DMS114 treated with DMSO at 0.1 percent for 48 hours (cell line): Measurements from ENCODE around the gene PRKD3.

ENCODE experiments used
- DNase-seq: peaks from one replicate; lab custom pipeline; 2025; ENCODE audit not compliant: unreplicated experiment; lab: John Stamatoyannopoulos, UW

PRKD3 gene

GRCh38 chr2:37324786-37325624 is at the start of gene PRKD3:
Gene PRKD3, minus strand, starts transcription at chr2:37324833. Its CDS starts 8,309 bp downstream, at chr2:37316524.
- DNase-seq, result no peak

GRCh38 chr2:37372000-37372399 is 47.4 kb upstream of the PRKD3 start:
- DNase-seq, result no peak

GRCh38 chr2:37370666-37371065 is 46.0 kb upstream of the PRKD3 start:
- DNase-seq, result no peak

DNA sequence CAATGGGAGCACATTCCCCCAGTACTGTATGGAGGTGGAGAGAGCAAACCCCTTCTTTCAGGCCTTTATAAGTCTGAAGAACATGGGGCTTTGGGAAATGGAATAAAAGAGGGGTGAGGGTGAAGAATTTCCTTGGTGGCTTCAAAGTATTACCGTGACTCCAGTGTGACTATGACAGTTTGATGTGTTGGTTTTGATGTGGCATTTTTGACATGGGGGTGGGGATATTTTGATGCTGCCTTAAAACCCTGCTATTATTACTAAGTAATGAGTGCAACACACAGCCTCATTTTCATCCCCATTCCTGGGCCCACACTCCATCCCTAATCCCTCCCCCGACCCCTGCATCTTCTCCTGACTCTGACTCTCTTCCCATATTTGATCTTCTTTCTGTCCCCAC is 43.4 kb upstream of the PRKD3 start:
- no peak for DNase-seq

DNA sequence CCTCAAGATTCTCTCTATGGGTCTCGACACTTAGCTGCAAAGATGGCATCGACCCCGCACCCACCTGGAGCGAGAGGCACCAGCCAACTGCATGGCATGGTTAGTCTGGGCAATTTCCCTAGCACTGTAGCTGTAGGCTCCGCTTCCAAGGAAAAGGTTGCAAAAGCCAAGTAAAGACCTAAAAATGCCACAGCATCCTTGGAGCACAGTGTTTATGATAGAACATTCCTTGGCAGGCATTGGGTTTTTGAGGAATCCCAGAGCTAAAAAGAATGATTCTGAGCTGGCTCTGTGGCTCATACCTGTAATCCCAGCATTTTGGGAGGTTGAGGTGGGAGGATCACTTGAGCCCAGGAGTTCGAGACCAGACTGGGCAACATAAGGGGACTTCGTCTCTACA is 42.7 kb upstream of the PRKD3 start:
- DNase-seq, result no peak

- no peak for DNase-seq
These were observed 42.1 kb upstream of the PRKD3 start for GRCh38 chr2:37366773-37367172.

DNA sequence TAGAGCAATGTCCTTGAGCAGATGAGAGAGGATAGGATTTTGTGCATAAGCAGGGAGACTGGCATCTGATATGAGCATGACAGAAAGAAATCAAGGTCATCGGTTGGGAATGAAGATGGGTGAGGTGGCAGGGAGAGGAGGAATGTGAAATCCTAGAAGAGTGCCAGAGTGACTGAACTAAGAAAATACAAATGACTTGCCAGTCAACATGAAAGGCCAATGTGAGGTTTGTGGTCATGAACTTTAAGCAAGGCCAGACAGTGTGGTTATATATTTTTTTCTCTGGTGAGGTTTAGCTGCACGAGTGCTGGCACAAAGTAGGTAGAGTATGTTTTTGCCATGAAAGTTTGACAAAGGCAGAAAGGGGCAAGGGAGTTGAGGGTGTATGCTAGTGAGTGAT is 41.0 kb upstream of the PRKD3 start:
- no peak for DNase-seq

DNA sequence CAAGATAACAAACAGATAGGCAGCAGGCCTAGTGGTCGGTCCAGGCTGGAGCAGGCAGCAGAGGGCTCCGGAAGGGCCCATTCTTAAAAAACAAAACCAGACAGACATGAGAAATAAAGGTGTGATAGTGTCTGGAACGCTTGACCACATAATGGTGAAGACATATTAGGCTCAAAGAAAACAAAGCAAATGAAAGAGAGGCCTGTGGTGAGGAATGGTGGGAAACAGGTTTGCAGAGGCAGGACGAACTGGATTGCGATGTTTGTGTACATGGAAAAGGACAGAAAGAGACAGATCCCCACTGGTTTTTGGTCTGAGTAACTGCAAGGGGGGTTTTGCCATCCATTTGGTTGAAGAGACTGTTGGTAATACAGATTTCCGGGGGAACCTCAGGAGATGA is 39.7 kb upstream of the PRKD3 start:
- DNase-seq, result no peak

- no peak for DNase-seq
These were observed 37.5 kb upstream of the PRKD3 start for GRCh38 chr2:37361994-37362698.

DNA sequence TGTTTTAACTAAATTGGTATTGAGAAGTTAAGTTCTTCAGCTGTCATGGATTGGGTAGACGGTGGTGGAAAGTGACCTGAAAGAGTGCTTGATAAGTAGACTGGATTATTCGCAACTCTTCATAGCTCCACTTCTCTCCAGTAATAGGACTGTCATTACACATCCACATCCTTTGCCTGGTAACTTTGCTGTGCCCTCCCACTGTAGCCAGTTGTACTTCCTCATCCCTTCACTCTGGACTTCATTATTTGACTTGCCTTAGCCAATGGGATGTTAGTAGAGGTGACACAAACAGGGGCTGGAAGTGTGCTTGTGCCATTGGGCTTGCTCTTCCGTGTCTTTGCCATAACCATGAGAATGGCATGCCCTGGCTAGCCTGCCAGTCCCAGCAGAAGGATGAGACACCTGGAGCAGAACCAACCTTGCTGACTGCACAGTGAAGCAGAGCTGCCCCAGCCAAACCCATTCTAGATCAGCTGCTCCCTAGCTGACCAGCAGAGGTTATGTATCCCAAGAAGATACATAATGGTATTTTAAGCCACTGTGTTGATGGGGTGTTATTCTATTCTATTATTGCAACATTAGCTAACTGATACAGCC is 36.7 kb upstream of the PRKD3 start:
- no peak for DNase-seq

DNA sequence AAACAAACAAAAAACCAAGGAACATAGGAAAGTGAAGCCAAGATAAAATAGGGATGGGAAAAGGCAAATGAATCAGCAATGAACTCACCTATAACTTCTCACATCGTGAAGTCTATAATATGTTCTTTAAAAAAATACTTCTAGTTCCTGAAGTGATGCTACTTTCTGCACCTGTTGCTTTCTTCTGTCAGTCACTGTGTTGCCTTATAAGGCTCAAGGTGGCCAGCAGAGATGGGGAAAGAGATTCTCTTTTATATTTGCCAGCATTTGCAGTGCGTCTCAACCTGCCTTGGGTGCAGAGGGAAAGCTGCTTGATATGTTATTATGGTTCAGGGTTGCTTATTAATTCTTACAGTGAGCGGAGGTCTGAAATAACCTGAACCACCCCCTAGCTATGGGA is 33.8 kb upstream of the PRKD3 start:
- no peak for DNase-seq

DNA sequence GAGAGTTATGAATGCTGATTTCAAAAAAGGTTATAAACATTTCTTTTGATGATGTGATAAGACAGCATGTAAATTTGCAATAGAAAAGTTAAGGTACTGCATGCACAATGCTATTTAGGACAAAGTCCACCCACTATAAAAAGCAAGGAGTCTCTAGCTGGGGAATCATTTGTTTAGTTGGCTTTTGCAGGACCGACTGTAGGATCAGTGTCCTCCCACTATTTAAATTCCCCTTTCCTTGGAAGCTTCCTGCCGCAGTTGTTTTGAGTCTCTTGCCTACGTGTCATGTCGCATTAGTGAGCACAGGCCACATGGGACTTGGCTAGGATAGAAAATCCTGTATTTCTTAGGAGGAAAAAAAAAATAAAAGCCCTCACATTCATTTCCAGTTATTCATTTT is 32.9 kb upstream of the PRKD3 start:
- DNase-seq, result no peak

DNA sequence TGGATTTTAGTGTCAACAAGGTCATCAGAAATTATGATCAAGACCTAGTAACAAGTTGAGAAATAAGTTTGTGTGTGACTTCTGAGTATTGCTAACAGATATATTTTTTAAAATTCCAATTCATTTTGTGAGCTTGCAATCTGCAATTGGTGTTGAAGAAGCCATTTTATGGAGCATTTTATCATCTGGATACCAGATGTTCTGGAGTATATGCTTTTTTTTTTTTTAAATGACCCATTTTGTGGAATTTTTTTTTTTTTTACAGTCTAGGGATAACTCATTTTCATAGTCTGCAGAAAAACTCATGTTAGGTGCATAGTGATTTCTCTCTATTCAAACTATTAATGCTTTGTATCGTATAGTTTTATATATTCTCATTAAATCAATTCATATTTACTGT is 32.4 kb upstream of the PRKD3 start:
- no peak for DNase-seq

DNA sequence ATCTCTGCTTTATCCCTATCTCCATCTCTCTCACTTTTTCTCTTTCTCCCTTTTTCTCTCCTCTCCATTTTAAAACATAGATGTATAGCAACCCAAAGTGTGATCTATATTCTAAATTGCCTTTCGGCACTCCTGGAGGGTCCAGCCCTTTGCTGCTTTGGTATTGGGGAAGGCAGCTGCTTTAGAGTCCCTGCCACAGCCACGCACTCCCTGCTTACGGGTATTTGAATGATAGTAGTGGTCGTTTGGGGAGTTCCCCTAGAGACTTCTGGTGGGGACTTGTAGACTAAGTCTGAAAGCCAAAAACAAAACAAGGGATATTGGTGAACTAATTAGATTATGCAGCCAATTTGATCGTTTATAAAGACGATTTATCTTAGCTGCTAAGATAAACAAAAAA is 31.7 kb upstream of the PRKD3 start:
- DNase-seq, result no peak

DNA sequence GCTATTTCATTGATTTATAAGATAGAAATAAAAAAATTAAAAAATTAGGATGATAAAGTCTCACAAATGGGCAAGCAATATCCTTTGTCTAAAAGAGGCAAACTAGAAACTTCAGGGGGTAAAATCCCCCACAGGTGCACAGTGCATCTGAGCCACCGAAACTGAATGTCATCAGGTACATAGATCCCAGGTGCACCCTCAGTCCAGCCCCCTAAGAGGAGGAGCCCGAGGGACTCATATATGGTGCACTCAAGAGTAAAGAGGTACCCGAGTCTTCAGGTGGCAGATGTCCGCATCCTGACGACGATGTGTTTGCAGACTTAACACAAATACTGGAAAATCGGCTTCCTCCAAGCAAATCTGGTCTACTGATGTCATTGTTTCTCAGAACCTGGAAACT is 31.1 kb upstream of the PRKD3 start:
- no peak for DNase-seq

GRCh38 chr2:37354531-37354930 is 29.9 kb upstream of the PRKD3 start:
- no peak for DNase-seq

GRCh38 chr2:37350034-37350433 is 25.4 kb upstream of the PRKD3 start:
- no peak for DNase-seq

DNA sequence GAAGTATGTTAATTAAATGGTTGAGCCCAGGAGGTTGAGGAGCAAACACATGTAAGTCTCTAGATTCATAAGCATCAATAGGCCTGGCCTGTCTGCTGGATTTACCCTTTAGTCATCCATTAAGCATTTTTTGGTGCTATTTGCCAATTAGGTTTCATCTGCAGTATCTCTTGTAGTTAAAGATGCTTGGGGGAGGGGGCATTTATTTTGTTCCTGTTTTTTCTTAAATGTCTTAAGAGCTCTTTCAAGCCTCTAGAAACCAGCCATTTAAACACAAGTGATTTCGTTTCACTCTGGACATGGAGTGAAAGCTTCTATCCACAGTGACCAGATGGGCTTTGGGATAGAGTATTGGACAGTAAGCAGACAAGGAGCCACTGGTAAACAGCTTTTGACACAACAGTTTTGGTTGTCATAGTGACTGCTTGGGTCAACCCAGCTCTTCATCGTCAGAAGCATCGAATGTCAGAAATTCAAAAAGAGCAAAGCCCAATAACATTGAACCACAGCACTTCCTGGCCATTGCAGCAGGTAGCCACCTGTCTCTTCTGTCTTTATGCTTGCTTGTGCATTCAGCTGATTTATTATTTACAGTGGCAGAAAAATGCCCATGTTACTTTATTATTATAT is 24.7 kb upstream of the PRKD3 start:
- DNase-seq, result no peak

DNA sequence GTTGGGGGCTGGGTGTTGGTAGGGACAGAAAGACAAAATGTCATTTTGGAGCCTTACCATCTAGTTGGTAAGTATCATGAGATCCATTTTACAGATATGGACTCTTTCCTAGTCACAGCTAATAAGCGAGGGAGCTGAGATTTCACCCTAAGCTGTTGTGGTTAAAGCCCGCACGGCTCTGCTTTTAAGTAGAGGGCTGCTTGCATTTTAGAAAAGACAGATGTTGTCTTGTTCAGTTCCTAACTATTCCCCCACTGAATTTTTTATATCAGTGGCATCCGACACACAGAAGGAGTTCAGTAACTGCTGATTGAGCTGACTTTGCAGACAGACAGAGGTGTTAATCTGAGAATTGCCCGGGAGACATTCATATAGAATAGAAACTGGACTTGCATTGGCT is 23.5 kb upstream of the PRKD3 start:
- DNase-seq, result no peak

DNA sequence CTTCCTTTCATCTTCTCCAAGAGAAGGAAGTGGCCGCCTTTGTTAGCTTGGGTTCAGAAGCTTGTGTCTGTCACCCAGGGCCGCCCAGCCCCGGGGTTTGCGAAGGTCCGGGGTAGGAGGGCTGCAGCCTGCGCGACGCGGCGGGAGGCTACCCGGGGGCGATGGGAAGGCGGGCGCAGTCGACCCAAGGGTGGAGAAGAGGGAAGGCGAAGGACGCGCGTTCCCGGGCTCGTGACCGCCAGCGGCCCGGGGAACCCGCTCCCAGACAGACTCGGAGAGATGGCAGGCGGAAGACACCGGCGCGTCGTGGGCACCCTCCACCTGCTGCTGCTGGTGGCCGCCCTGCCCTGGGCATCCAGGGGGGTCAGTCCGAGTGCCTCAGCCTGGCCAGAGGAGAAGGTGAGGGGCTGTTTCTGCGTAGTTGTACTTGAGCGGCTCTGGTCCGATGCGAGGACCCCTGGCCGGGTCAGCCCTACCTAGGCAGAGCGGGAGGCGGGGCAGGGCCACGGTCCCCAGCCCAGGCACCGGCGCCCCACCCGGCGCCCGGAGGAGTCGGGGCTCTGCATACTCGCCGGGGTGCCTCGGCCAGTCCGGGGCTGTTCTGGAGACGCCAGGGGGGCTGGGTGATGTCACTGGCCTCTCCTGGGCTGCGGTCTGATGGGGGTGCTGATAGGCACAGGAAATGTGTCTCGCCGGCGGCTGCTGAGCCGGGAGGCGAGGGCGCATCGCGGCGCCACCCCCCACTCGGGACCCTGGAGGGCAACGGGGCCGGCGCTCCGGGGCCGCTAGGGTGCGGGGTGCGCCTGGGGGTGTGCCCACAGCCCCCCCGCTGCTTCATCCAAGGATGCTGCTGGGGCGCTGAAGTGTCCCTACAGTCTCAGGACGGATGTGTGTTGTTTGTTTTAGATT is 20.1 kb upstream of the PRKD3 start, which contains the start of gene QPCT:
TSS of gene QPCT (plus strand) at position 178 of the 909 bp plus-strand sequence. CDS start at position 280, 102 bp downstream.
- DNase-seq, result no peak
